T-helper 1 cell treated with Interleukin-12 subunit alpha and Interleukin-12 subunit beta and Interleukin-4 antibody, amounts not matched to agents 30 μg/mL and 1 μg/mL, for 36 hours (primary cell): Measurements from ENCODE around the gene MTCH2.
"Not testable (repeated sequence)": the region's sequence is repeated elsewhere in the genome, so short reads cannot be mapped to it uniquely, and the experiment has no call there.

Source experiments
- H3K27ac Mint-ChIP-seq: one replicate; pipeline ENCODE4 v1.8.0; 2021; ENCODE audit warnings: mild to moderate bottlenecking, mixed read lengths
- H3K27me3 Mint-ChIP-seq: one replicate; pipeline ENCODE4 v1.8.0; 2021; ENCODE audit warnings: low read depth, mixed read lengths
- H3K36me3 Mint-ChIP-seq: one replicate; pipeline ENCODE4 v1.8.0; 2021; ENCODE audit warnings: low read depth, mixed read lengths
- H3K4me1 Mint-ChIP-seq: one replicate; pipeline ENCODE4 v1.8.0; 2021; ENCODE audit warnings: low read depth, mixed read lengths
- H3K4me3 Mint-ChIP-seq: one replicate; pipeline ENCODE4 v1.8.0; 2021; ENCODE audit warnings: mild to moderate bottlenecking, moderate library complexity, mixed read lengths
- H3K9me3 Mint-ChIP-seq: one replicate; pipeline ENCODE4 v1.8.0; 2021; ENCODE audit warnings: mixed read lengths

Gene MTCH2

DNA sequence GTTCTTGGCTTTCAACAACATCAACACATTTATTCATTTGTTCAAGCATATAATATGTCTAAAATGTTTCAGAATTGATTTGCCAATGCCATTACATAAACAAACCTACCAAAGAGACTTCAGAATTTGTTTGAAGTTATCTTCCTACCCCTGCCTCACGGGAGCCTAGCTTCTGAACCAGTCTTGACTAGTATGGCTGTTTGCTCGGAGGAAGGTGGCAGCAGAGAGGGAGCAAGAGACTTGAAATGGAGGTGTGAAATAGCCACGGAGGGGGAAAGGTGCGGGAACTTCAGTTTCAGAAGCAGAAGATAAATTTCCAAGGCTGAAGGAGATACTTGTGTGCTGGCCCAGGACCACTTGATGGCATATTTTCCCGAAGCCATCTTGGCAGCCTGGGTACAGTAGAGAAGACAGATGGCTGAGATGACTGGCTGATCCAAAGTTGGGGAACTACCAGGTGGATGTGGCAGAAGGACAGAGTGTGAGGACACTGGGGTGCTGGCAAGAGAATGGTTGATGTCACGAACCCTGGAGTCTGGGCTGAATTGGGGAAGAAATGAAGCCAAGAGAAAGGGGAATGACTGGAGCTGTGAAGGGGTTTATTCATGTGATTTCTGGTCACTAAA lies 14.0 kb upstream of the MTCH2 start:
- H3K27ac Mint-ChIP-seq = no peak overlapping the region

DNA sequence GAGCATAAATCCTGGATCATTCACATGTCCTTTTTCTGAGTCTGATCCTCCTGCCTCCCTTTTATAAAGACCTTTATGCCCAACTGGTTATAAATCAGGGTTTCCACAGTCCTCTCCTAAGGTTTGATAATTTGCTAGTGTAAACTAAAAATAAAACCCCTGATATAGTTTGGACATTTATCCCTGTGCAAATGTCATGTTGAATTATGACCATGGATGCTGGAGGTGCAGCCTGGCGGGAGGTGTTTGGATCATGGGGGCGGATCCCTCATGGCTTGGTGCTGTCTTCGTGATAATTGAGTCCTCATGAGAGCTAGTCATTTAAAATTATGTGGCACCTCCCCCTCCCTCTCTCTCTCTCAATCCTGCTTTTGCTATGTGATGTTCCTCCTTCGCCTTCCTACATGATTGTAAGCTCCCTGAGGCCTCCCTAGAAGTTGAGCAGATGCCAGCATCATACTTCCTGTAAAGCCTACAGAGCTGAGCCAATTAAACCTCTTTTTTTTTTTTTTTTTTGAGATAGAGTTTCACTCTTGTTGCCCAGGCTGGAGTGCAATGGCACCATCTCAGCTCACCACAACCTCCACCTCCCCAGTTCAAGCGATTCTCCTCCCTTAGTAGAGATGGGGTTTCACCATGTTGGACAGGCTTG lies 9.6 kb upstream of the MTCH2 start:
- no peak overlapping the region for H3K27ac Mint-ChIP-seq

More for the DNA sequence above, 14.0 kb upstream of the MTCH2 start:
- Mint-ChIP-seq H3K9me3 (peaks cover 18% of the 10 kb centered on the region), H3K4me1 (no peaks in the 10 kb centered on the region), H3K27me3 (peaks cover 3% of the 10 kb centered on the region), H3K4me3 (no peak overlapping the region), H3K36me3 (no peaks in the 10 kb centered on the region)

DNA sequence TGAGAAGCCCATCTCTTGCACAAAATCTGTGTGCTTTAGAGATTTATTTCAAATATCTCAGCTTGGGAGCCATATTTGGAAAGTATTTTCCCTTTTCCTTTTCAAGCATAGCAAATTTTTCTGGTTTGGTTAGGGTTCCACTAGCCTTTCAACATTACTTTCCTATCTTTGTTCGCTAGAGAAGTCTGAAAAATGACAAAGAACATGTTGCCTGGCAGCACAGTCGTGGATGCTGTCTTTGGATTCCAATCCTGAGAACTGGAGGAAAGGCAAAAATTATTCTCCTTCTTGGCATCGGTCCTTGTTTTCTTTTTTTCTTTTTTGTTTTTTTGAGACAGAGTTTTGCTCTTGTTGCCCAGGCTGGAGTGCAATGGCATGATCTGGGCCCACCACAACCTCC lies 6.9 kb upstream of the MTCH2 start:
- H3K36me3 Mint-ChIP-seq = no peaks in the 10 kb centered on the region
- no peak overlapping the region for H3K27ac Mint-ChIP-seq

More for the DNA sequence above, 9.6 kb upstream of the MTCH2 start:
- Mint-ChIP-seq H3K9me3 (peaks cover 19% of the 10 kb centered on the region), H3K36me3 (no peaks in the 10 kb centered on the region), H3K4me3 (no peak overlapping the region), H3K4me1 (no peaks in the 10 kb centered on the region), H3K27me3 (peaks cover 3% of the 10 kb centered on the region)

GRCh38 chr11:47646019-47646418 lies 3.7 kb upstream of the MTCH2 start:
- Mint-ChIP-seq H3K4me3 (no peak overlapping the region), H3K27me3 (no peaks in the 10 kb centered on the region), H3K36me3 (peaks cover 4% of the 10 kb centered on the region), H3K4me1 (peaks cover 12% of the 10 kb centered on the region), H3K9me3 (no peaks in the 10 kb centered on the region), H3K27ac (no peak overlapping the region)

More for the DNA sequence above, 6.9 kb upstream of the MTCH2 start:
- peaks cover 19% of the 10 kb centered on the region for H3K9me3 Mint-ChIP-seq
- no peaks in the 10 kb centered on the region for H3K4me1 Mint-ChIP-seq
- H3K4me3 Mint-ChIP-seq = no peak overlapping the region
- peaks cover 3% of the 10 kb centered on the region for H3K27me3 Mint-ChIP-seq

DNA sequence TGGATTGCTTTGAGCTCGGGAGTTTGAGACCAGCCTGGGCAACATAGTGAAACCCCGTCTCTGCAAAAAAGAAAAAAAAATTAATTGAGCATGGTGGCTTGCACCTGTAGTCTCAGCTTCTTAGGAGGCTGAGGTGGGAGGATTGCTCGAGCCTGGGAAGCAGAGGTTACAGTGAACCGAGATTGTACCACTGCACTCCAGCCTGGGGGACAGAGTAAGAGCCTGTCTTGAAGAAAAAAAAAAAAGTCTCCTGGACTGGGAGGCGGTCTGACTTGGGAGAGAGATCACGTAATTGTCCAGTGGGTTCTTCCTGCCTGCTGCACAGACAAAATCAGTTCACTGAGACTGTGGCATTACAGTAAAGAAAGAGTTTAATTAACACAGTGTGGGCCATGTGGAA lies 3.1 kb upstream of the MTCH2 start:
- H3K27me3 Mint-ChIP-seq = no peaks in the 10 kb centered on the region
- no peak overlapping the region for H3K4me3 Mint-ChIP-seq
- no peak overlapping the region for H3K27ac Mint-ChIP-seq
- peaks cover 4% of the 10 kb centered on the region for H3K36me3 Mint-ChIP-seq
- H3K4me1 Mint-ChIP-seq = peaks cover 14% of the 10 kb centered on the region
- no peaks in the 10 kb centered on the region for H3K9me3 Mint-ChIP-seq

GRCh38 chr11:47641600-47642098 lies 710 bp downstream of the MTCH2 start:
- Mint-ChIP-seq H3K27ac (peak overlapping the region; percentile 92), H3K9me3 (no peaks in the 10 kb centered on the region), H3K4me3 (peak overlapping the region; percentile 94), H3K36me3 (peaks cover 18% of the 10 kb centered on the region), H3K27me3 (no peaks in the 10 kb centered on the region), H3K4me1 (peaks cover 16% of the 10 kb centered on the region)

- H3K27me3 Mint-ChIP-seq, H3K9me3 Mint-ChIP-seq, H3K27ac Mint-ChIP-seq: not testable (repeated sequence)
- H3K4me1 Mint-ChIP-seq = peaks cover 16% of the 10 kb centered on the region
- peaks cover 19% of the 10 kb centered on the region for H3K36me3 Mint-ChIP-seq
- peak overlapping the region; percentile 94 for H3K4me3 Mint-ChIP-seq
Measured at GRCh38 chr11:47640506-47640905, 1.9 kb downstream of the MTCH2 start.

DNA sequence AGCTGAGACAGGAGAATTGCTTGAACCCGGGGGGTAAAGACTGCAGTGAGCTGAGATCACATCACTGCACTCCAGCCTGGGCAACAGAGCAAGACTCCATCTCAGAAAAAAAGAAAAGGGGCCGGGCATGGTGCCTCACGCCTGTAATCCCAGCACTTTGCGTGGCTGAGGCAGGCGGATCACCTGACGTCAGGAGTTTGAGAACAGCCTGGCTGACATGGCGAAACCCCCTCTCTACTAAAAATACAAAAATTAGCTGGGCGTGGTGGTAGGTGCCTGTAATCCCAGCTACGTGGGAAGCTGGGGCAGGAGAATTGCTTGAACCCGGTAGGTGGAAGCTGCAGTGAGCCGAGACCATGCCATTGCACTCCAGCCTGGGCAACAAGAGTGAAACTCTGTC lies 6.0 kb downstream of the MTCH2 start:
- not testable (repeated sequence) for H3K27me3 Mint-ChIP-seq, H3K9me3 Mint-ChIP-seq, H3K27ac Mint-ChIP-seq, H3K4me3 Mint-ChIP-seq, H3K4me1 Mint-ChIP-seq
- H3K36me3 Mint-ChIP-seq = peaks cover 37% of the 10 kb centered on the region

DNA sequence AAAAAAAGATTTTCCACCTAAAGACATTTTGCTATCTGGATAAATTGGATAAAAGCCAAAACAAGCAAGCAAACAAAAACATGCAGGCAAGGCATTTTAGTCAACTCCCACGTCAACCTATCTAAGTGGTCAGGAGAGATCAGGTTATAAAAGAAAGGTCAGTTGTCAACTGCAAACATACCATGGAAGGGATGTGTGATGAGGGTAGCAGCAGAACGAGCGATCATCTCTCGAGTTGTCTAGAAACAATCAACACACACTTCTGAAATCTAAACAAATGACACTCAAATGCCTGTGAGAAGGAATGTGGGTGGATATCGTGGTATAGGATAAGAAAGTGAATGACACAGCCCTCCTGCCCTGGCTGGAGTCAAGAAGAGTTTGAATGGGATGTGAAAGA lies 10.9 kb downstream of the MTCH2 start:
- Mint-ChIP-seq H3K9me3 (no peaks in the 10 kb centered on the region), H3K4me1 (peaks cover 1% of the 10 kb centered on the region), H3K27ac (no peak overlapping the region), H3K36me3 (peaks cover 42% of the 10 kb centered on the region), H3K4me3 (no peak overlapping the region), H3K27me3 (no peaks in the 10 kb centered on the region)

DNA sequence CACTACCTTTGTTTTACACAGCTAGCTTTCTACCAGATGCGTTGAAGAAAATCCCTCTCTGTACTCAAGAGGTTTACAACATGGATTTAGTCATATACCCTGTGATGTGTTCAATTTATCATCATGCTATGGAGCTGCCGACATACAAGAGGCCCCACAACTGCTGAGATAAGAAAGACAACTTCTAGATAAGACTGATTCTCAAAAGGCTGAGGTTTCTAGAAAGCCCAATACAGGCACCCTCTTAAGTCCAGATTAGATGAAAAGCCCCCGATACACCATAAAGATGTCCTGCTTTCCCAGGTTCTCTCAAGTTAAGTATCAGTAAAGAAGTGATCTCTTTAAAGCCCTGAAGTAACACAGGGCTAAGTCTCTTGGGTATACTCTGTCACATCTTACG lies 14.3 kb downstream of the MTCH2 start:
- Mint-ChIP-seq H3K27ac (no peak overlapping the region), H3K9me3 (no peaks in the 10 kb centered on the region), H3K4me3 (no peak overlapping the region), H3K27me3 (no peaks in the 10 kb centered on the region), H3K4me1 (no peaks in the 10 kb centered on the region), H3K36me3 (peaks cover 34% of the 10 kb centered on the region)

DNA sequence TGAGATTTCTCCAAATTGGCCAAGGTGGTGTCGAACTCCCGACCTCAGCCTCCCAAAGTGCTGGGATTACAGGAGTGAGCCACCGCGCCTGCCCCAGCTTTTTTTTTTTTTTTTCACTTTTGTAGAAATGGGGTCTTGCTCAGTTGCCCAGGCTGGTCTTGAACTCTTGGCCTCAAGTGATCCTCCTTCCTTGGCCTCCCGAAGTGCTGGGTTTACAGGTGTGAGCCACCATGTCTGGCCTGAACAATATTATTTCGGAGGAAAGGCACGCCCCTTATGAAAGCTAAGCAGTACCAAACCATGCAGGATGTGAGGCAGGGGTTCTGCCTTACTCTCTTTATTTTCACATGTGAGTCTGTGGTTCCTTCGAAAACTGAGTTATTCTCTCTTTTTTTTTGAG lies 16.1 kb downstream of the MTCH2 start:
- H3K9me3 Mint-ChIP-seq = no peaks in the 10 kb centered on the region
- H3K4me3 Mint-ChIP-seq = no peak overlapping the region
- no peak overlapping the region for H3K27ac Mint-ChIP-seq
- H3K4me1 Mint-ChIP-seq = no peaks in the 10 kb centered on the region
- peaks cover 30% of the 10 kb centered on the region for H3K36me3 Mint-ChIP-seq
- H3K27me3 Mint-ChIP-seq = no peaks in the 10 kb centered on the region

DNA sequence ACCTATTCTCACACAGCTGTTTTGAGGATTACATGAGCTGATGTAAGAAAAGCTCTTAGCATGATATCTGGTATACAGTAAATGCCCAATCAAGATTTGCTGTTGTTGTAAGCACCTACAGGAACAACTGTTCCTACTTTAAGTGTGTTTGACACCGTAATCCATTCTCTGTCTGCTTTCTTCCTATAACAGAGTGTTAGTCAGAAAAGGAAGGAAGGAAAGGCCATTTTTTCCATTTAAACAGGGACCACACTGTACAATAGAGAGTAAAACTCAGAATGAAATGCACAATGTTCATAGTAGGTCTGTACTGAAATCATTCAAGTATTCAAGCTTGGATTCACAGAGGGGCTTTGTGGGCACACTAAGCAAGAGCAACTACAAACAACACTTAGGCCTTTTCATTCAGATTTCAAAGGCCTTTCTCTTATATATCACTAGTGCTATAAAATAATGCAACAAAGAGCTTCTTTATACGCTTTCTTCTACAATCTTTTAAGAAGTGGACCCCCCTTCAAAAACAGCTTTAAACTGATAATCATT lies 21.5 kb downstream of the MTCH2 start:
- Mint-ChIP-seq H3K36me3 (peaks cover 16% of the 10 kb centered on the region), H3K27ac (no peak overlapping the region), H3K9me3 (no peaks in the 10 kb centered on the region), H3K27me3 (no peaks in the 10 kb centered on the region), H3K4me1 (peaks cover 2% of the 10 kb centered on the region), H3K4me3 (no peak overlapping the region)

- H3K27ac Mint-ChIP-seq = no peak overlapping the region
- H3K4me3 Mint-ChIP-seq = no peak overlapping the region
- no peaks in the 10 kb centered on the region for H3K27me3 Mint-ChIP-seq
- H3K36me3 Mint-ChIP-seq = peaks cover 9% of the 10 kb centered on the region
- no peaks in the 10 kb centered on the region for H3K9me3 Mint-ChIP-seq
- H3K4me1 Mint-ChIP-seq = peaks cover 2% of the 10 kb centered on the region
Measured at GRCh38 chr11:47617417-47617809, 24.9 kb downstream of the MTCH2 start.

DNA sequence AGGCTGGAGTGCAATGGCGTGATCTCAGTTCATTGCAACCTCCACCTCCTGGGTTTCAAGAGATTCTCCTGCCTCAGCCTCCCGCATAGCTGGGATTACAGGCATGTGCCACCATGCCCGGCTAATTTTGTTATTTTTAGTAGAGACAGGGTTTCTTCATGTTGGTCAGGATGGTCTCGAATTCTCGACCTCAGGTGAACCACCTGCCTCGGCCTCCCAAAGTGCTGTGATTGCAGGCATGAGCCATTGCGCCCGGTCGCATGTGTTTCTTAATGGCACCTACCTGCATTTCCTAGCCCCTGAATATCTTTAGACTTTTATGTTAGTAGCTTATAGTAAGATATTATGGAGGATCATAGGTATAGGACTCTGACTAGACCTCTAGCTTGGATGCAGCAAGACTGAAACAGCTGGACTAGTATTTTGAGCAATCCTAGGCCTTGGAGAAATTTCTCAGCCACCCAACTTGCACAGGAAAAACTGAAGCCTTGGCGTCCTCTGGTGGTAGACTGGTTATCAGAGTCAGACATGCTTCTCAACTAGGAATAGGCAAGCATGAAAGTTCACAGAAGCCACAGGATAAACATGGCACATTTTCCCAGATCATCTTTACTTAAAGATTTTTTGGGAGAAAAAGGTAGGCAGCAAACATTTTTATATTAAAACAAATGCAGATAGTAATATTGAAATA lies 25.5 kb downstream of the MTCH2 start:
- H3K9me3 Mint-ChIP-seq = no peaks in the 10 kb centered on the region
- peaks cover 7% of the 10 kb centered on the region for H3K36me3 Mint-ChIP-seq
- no peaks in the 10 kb centered on the region for H3K27me3 Mint-ChIP-seq
- H3K4me1 Mint-ChIP-seq = peaks cover 2% of the 10 kb centered on the region
- H3K4me3 Mint-ChIP-seq = no peak overlapping the region
- H3K27ac Mint-ChIP-seq = no peak overlapping the region

DNA sequence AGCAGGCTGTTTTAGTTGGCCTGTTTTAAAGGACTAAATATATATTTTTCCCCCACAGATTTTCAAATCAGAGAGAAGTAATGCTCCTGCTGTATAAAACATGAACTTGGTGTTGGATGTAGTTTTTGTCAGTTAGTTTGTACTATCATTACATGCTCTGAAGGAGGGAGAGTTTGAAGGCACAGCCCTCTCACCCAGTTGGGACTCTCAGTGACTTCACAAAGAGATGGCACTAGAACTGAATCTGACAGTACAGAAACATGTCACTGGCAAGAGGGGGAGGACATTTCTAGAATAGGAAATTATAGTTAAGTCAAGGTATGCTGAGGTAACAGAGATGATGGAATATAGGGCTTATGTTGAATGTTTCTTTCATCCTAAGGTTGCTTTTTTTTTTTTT lies 27.1 kb downstream of the MTCH2 start:
- Mint-ChIP-seq H3K27ac (no peak overlapping the region), H3K36me3 (peaks cover 12% of the 10 kb centered on the region), H3K9me3 (no peaks in the 10 kb centered on the region), H3K4me1 (peaks cover 9% of the 10 kb centered on the region), H3K27me3 (no peaks in the 10 kb centered on the region), H3K4me3 (no peak overlapping the region)
